Mesenchymal stem cell (in vitro differentiated cells and primary cell): ENCODE results near the gene VPS45.

Source experiments
- DNase-seq: peaks from one replicate; pipeline ENCODE4 v3.0.0-alpha.2; 2013
- H2AFZ ChIP-seq: one replicate; pipeline ENCODE4 v1.6.1; 2013; ENCODE audit warnings: low read depth, mild to moderate bottlenecking, control low read depth, inconsistent platforms, low read length, moderate library complexity
- H2AK5ac ChIP-seq: 2 replicates; pipeline ENCODE4 v1.6.1; 2013; ENCODE audit warnings: low read length, moderate library complexity, mild to moderate bottlenecking, inconsistent platforms; ENCODE audit not compliant: severe bottlenecking
- H2BK120ac ChIP-seq: one replicate; pipeline ENCODE4 v1.6.1; 2013; ENCODE audit warnings: low read depth, mild to moderate bottlenecking, inconsistent platforms, low read length, moderate library complexity
- H2BK12ac ChIP-seq, 2 experiments: one replicate each; pipeline ENCODE4 v1.6.1; 2013; ENCODE audit warnings: inconsistent platforms in 2 of 2, low read length in 2 of 2, mild to moderate bottlenecking in 2 of 2, moderate library complexity in 2 of 2, control low read depth in 1 of 2
- H2BK15ac ChIP-seq: one replicate; pipeline ENCODE4 v1.6.1; 2013; ENCODE audit warnings: mild to moderate bottlenecking, low read depth, inconsistent platforms; ENCODE audit not compliant: poor library complexity, severe bottlenecking
- H2BK5ac ChIP-seq: 2 replicates; pipeline ENCODE4 v1.6.1; 2013; ENCODE audit warnings: low read depth, mild to moderate bottlenecking, low read length, control low read depth, inconsistent platforms; ENCODE audit not compliant: poor library complexity, severe bottlenecking
- H3K14ac ChIP-seq, 2 experiments: one replicate each; pipeline ENCODE4 v1.6.1; 2013; ENCODE audit warnings: inconsistent platforms in 2 of 2, low read length in 2 of 2, control low read depth in 1 of 2, mild to moderate bottlenecking in 1 of 2, moderate library complexity in 1 of 2
- H3K18ac ChIP-seq, 2 experiments: one replicate each; pipeline ENCODE4 v1.6.1; 2013; ENCODE audit warnings: inconsistent platforms in 2 of 2, low read length in 2 of 2, control low read depth in 1 of 2, low read depth in 1 of 2, mild to moderate bottlenecking in 1 of 2
- H3K23ac ChIP-seq, 2 experiments: one replicate each; pipeline ENCODE4 v1.6.1; 2013; ENCODE audit warnings: inconsistent platforms in 2 of 2, low read length in 2 of 2, mild to moderate bottlenecking in 2 of 2, moderate library complexity in 2 of 2, control low read depth in 1 of 2
- H3K27ac ChIP-seq: 2 replicates; pipeline ENCODE4 v1.5.1; 2013; ENCODE audit warnings: mild to moderate bottlenecking, moderate library complexity, low read length, control low read depth, inconsistent platforms; ENCODE audit not compliant: poor library complexity, severe bottlenecking
- H3K27me3 ChIP-seq, 2 experiments: 2 replicates each; pipeline versions ENCODE4 v1.6.1 to v1.7.0; 2013; ENCODE audit warnings: low read length in 2 of 2, mild to moderate bottlenecking in 2 of 2, moderate library complexity in 2 of 2, control low read depth in 1 of 2, inconsistent platforms in 1 of 2; ENCODE audit not compliant: control insufficient read depth in 1 of 2, insufficient read depth in 1 of 2
- H3K36me3 ChIP-seq, 2 experiments: 2 replicates each; pipeline versions ENCODE4 v1.6.1 to v1.7.0; 2013; ENCODE audit warnings: low read length in 2 of 2, control low read depth in 1 of 2, inconsistent platforms in 1 of 2, low read depth in 1 of 2, mild to moderate bottlenecking in 1 of 2; ENCODE audit not compliant: insufficient read depth in 2 of 2, control insufficient read depth in 1 of 2
- H3K4ac ChIP-seq, 2 experiments: one replicate each; pipeline ENCODE4 v1.6.1; 2013; ENCODE audit warnings: inconsistent platforms in 2 of 2, low read length in 2 of 2, mild to moderate bottlenecking in 2 of 2, moderate library complexity in 2 of 2, control low read depth in 1 of 2, low read depth in 1 of 2
- H3K4me1 ChIP-seq: 2 replicates; pipeline ENCODE4 v1.6.1; 2013; ENCODE audit warnings: low read depth, low read length, control low read depth; ENCODE audit not compliant: control insufficient read depth, insufficient read depth
- H3K4me2 ChIP-seq: 2 replicates; pipeline ENCODE4 v1.6.1; 2013; ENCODE audit warnings: low read length, mild to moderate bottlenecking, inconsistent platforms; ENCODE audit not compliant: poor library complexity, severe bottlenecking
- H3K4me3 ChIP-seq, 2 experiments: 2 replicates each; pipeline versions ENCODE4 v1.5.1 to v1.7.0; 2013; ENCODE audit warnings: low read length in 2 of 2, mild to moderate bottlenecking in 2 of 2, control low read depth in 1 of 2, low read depth in 1 of 2; ENCODE audit not compliant: insufficient read depth in 1 of 2
- H3K79me1 ChIP-seq: replicated peaks from 2 replicates; pipeline ENCODE4 v1.6.1; 2013; ENCODE audit warnings: mild to moderate bottlenecking, control low read depth, low read length, inconsistent platforms; ENCODE audit not compliant: poor library complexity, severe bottlenecking
- H3K9ac ChIP-seq: 2 replicates; pipeline ENCODE4 v1.7.0; 2013; ENCODE audit warnings: mild to moderate bottlenecking, low read length, moderate library complexity
- H3K9me3 ChIP-seq: 2 replicates; pipeline ENCODE4 v1.7.0; 2013; ENCODE audit warnings: mild to moderate bottlenecking, low read length; ENCODE audit not compliant: control insufficient read depth
- H4K8ac ChIP-seq: one replicate; pipeline ENCODE4 v1.6.1; 2013; ENCODE audit warnings: inconsistent platforms, mild to moderate bottlenecking, low read length, moderate library complexity
- H4K91ac ChIP-seq: one replicate; pipeline ENCODE4 v1.6.1; 2013; ENCODE audit warnings: mild to moderate bottlenecking, low read length, inconsistent platforms
- WGBS: methylation state at CpG from one replicate; pipeline ENCODE4 v1.1.7; 2013; ENCODE audit warnings: mixed read lengths; 5-methylcytosine and 5-hydroxymethylcytosine counted together

Gene VPS45

GRCh38 chr1:150089846-150090520 lies 22.4 kb downstream of the VPS45 start:
- H3K9me3 ChIP-seq = no peaks in the 10 kb centered on the region
- no peak overlapping the region for H3K4me3 ChIP-seq
- H4K91ac ChIP-seq = no peak overlapping the region
- no peak overlapping the region for H3K9ac ChIP-seq
- no peak overlapping the region for H2BK15ac ChIP-seq
- H3K27me3 ChIP-seq = no peaks in the 10 kb centered on the region
- WGBS = 100% methylated on average over 1 of the region's 3 CpGs
- H3K4me2 ChIP-seq = no peak overlapping the region
- no peak overlapping the region for H2AFZ ChIP-seq
- H3K18ac ChIP-seq = no peak overlapping the region
- H2BK120ac ChIP-seq = no peak overlapping the region
- no peak overlapping the region for H2BK12ac ChIP-seq
- H3K4me1 ChIP-seq = no peaks in the 10 kb centered on the region
- no peak overlapping the region for H3K23ac ChIP-seq
- no peak overlapping the region for H3K4ac ChIP-seq
- no peaks in the 10 kb centered on the region for H3K79me1 ChIP-seq
- H3K27ac ChIP-seq = no peak overlapping the region
- no peak overlapping the region for H2BK5ac ChIP-seq
- H2AK5ac ChIP-seq = no peak overlapping the region
- peaks cover 4 to 84% of the 10 kb centered on the region in 2 experiments for H3K36me3 ChIP-seq
- no peak overlapping the region for H3K14ac ChIP-seq
- DNase-seq = no peak
- H4K8ac ChIP-seq = no peak overlapping the region

GRCh38 chr1:150092180-150092791 lies 24.7 kb downstream of the VPS45 start:
- H3K4ac ChIP-seq = no peak overlapping the region
- H3K4me1 ChIP-seq = no peaks in the 10 kb centered on the region
- H2BK120ac ChIP-seq = no peak overlapping the region
- WGBS = 100% methylated on average over 1 of the region's 3 CpGs
- no peak overlapping the region for H3K18ac ChIP-seq
- no peak overlapping the region for H2AK5ac ChIP-seq
- H3K9me3 ChIP-seq = no peaks in the 10 kb centered on the region
- no peak overlapping the region for H2BK5ac ChIP-seq
- H3K23ac ChIP-seq = no peak overlapping the region
- no peak overlapping the region for H4K91ac ChIP-seq
- no peak overlapping the region for H4K8ac ChIP-seq
- H3K27ac ChIP-seq = no peak overlapping the region
- no peak overlapping the region for H3K4me2 ChIP-seq
- H3K9ac ChIP-seq = no peak overlapping the region
- no peak overlapping the region for H3K4me3 ChIP-seq
- no peaks in the 10 kb centered on the region for H3K27me3 ChIP-seq
- H2BK12ac ChIP-seq = no peak overlapping the region
- H3K14ac ChIP-seq = no peak overlapping the region
- H3K79me1 ChIP-seq = no peaks in the 10 kb centered on the region
- no peak overlapping the region for H2BK15ac ChIP-seq
- peaks cover 8 to 80% of the 10 kb centered on the region in 2 experiments for H3K36me3 ChIP-seq
- no peak overlapping the region for H2AFZ ChIP-seq
- no peak for DNase-seq

- no peak overlapping the region for H2AFZ ChIP-seq
- no peaks in the 10 kb centered on the region for H3K4me1 ChIP-seq
- no peaks in the 10 kb centered on the region for H3K27me3 ChIP-seq
- no peak overlapping the region for H2BK120ac ChIP-seq
- DNase-seq = no peak
- H3K36me3 ChIP-seq = peaks cover 8 to 84% of the 10 kb centered on the region in 2 experiments
- H3K14ac ChIP-seq = no peak overlapping the region
- no peak overlapping the region for H2BK12ac ChIP-seq
- H2AK5ac ChIP-seq = no peak overlapping the region
- H2BK5ac ChIP-seq = no peak overlapping the region
- no peaks in the 10 kb centered on the region for H3K79me1 ChIP-seq
- H2BK15ac ChIP-seq = no peak overlapping the region
- no peak overlapping the region for H4K8ac ChIP-seq
- no peak overlapping the region for H3K4me2 ChIP-seq
- H3K9ac ChIP-seq = no peak overlapping the region
- no peak overlapping the region for H3K27ac ChIP-seq
- no peaks in the 10 kb centered on the region for H3K9me3 ChIP-seq
- H4K91ac ChIP-seq = no peak overlapping the region
- no peak overlapping the region for H3K4me3 ChIP-seq
- H3K4ac ChIP-seq = no peak overlapping the region
- no peak overlapping the region for H3K23ac ChIP-seq
- no peak overlapping the region for H3K18ac ChIP-seq
- 94% methylated on average over 1 of the region's 1 CpG for WGBS
Measured at GRCh38 chr1:150093805-150094204, 26.2 kb downstream of the VPS45 start.

- Histone ChIP-seq H3K4ac (no peak overlapping the region), H2AFZ (no peak overlapping the region), H3K27me3 (no peaks in the 10 kb centered on the region), H2BK12ac (no peak overlapping the region), H3K4me3 (no peak overlapping the region), H3K36me3 (peaks cover 8 to 84% of the 10 kb centered on the region in 2 experiments), H2BK120ac (no peak overlapping the region), H4K8ac (no peak overlapping the region), H2BK5ac (no peak overlapping the region), H2BK15ac (no peak overlapping the region), H3K27ac (no peak overlapping the region), H3K9ac (no peak overlapping the region), H3K18ac (no peak overlapping the region), H3K23ac (no peak overlapping the region), H3K4me2 (no peak overlapping the region), H3K79me1 (no peaks in the 10 kb centered on the region), H4K91ac (no peak overlapping the region), H3K9me3 (no peaks in the 10 kb centered on the region), H2AK5ac (no peak overlapping the region), H3K14ac (no peak overlapping the region), H3K4me1 (no peaks in the 10 kb centered on the region)
- WGBS = 83% methylated on average over 1 of the region's 3 CpGs
- no peak for DNase-seq
Measured at GRCh38 chr1:150094734-150095265, 27.2 kb downstream of the VPS45 start.
